A549 (cell line): ENCODE measurements around the gene LIN37. TPM values are rescaled to one million over a fixed set of nuclear protein-coding genes. Genes with fewer than 3 reads are reported as not detected.

ENCODE experiments used
- ATAC-seq, 2 experiments: fragments of 200-7000 bp in 1 of 2; fragments of >200 bp in 1 of 2; cut with Nextera tagmentation in 1 of 2; cut with Tn5 transposase in 1 of 2; 3 replicates each; pipeline versions ENCODE4 v1.8.0 to v1.9.1; 2018 to 2020; ENCODE audit warnings: mild to moderate bottlenecking in 1 of 2, moderate library complexity in 1 of 2
- CTCF ChIA-PET: fragments of 300-600 bp; sonication (Branson Sonifier 250); formaldehyde crosslinking; extraction: SDS; loops from one replicate; lab custom pipeline; 2021; ENCODE audit warnings: antibody characterized with exemption, inconsistent platforms; lab: Yijun Ruan, JAX
- POLR2A ChIA-PET: fragments of 350-600 bp; formaldehyde crosslinking; extraction: SDS; loops from one replicate; lab custom pipeline; 2021; ENCODE audit warnings: antibody characterized with exemption, inconsistent platforms; lab: Yijun Ruan, JAX
- DNase-seq, 2 experiments: peaks; one replicate each; pipeline versions ENCODE4 v3.0.0 to v3.0.0-alpha.2; 2011 to 2016; ENCODE audit warnings: low read depth in 1 of 2, low spot score in 1 of 2
- FAIRE-seq: peaks from 2 replicates; lab custom pipeline; 2011; peaks lifted over from hg19 to GRCh38; lab: Jason Lieb, UNC
- H3K27ac ChIP-seq, 2 experiments: fragments of >200 bp; sonication (Bioruptor Twin); formaldehyde crosslinking; 3 replicates each; pipeline ENCODE4 v1.5.1; 2016 to 2017
- H3K4me1 ChIP-seq: fragments of >200 bp; sonication (Bioruptor Twin); formaldehyde crosslinking; 3 replicates; pipeline ENCODE4 v1.6.1; 2016
- H3K4me2 ChIP-seq: fragments of >200 bp; sonication (Bioruptor Twin); formaldehyde crosslinking; 3 replicates; pipeline ENCODE4 v1.6.1; 2016
- H3K4me3 ChIP-seq: fragments of >200 bp; sonication (Bioruptor Twin); formaldehyde crosslinking; 3 replicates; pipeline ENCODE4 v1.5.1; 2016
- H3K9me3 ChIP-seq: fragments of >200 bp; sonication (Bioruptor Twin); formaldehyde crosslinking; 3 replicates; pipeline ENCODE4 v1.6.1; 2016
- BHLHE40 ChIP-seq: IDR thresholded peaks from 2 replicates; pipeline ENCODE4 v1.6.1; 2012; ENCODE audit warnings: low read depth, low read length, inconsistent platforms
- E2F6 ChIP-seq: IDR thresholded peaks from 2 replicates; pipeline ENCODE4 v1.6.1; 2012; ENCODE audit warnings: low read depth, borderline replicate concordance
- EHMT2 ChIP-seq: fragments of 200-600 bp; sonication (generic); IDR thresholded peaks from 2 replicates; pipeline ENCODE4 v1.6.1; 2016; ENCODE audit warnings: antibody characterized with exemption, low read depth, mild to moderate bottlenecking, moderate library complexity
- ELK1 ChIP-seq: fragments of 150-350 bp; IDR thresholded peaks from 2 replicates; pipeline ENCODE4 v1.6.1; 2014; ENCODE audit warnings: low read depth, mild to moderate bottlenecking, low read length
- EP300 ChIP-seq, 2 experiments: fragments of >200 bp; sonication (Bioruptor Twin); formaldehyde crosslinking; IDR thresholded peaks; 2 replicates in 1 of 2; 3 replicates in 1 of 2; pipeline ENCODE4 v1.6.1; 2016 to 2017
- ESRRA ChIP-seq: fragments of 150-350 bp; IDR thresholded peaks from 2 replicates; pipeline ENCODE4 v1.6.1; 2014; ENCODE audit warnings: mild to moderate bottlenecking, low read length, borderline replicate concordance
- FOXS1 ChIP-seq: fragments of 250-450 bp; sonication (Bioruptor Pico); IDR thresholded peaks from 2 replicates; pipeline ENCODE4 v1.5.0; 2020; ENCODE audit warnings: mild to moderate bottlenecking, moderate library complexity
- GATA3 ChIP-seq: IDR thresholded peaks from 2 replicates; pipeline ENCODE4 v1.6.1; 2012; ENCODE audit warnings: borderline replicate concordance
- HDAC2 ChIP-seq: fragments of 200-600 bp; sonication (generic); IDR thresholded peaks from 2 replicates; pipeline ENCODE4 v1.6.1; 2016
- HES2 ChIP-seq: fragments of >200 bp; sonication (Bioruptor Twin); formaldehyde crosslinking; IDR thresholded peaks from 2 replicates; pipeline ENCODE4 v1.6.1; 2016
- HEYL ChIP-seq: fragments of 250-450 bp; sonication (Bioruptor Pico); IDR thresholded peaks from 2 replicates; pipeline ENCODE4 v1.8.0; 2021; ENCODE audit warnings: mild to moderate bottlenecking, moderate library complexity
- HOXB5 ChIP-seq: fragments of 250-450 bp; sonication (Bioruptor Pico); IDR thresholded peaks from 2 replicates; pipeline ENCODE4 v1.5.0; 2020; ENCODE audit warnings: mild to moderate bottlenecking, moderate library complexity
- JUN ChIP-seq, 2 experiments: fragments of >200 bp; sonication (Bioruptor Twin); formaldehyde crosslinking; IDR thresholded peaks; 2 replicates in 1 of 2; 3 replicates in 1 of 2; pipeline ENCODE4 v1.6.1; 2016 to 2017
- JUNB ChIP-seq: fragments of >200 bp; sonication (Bioruptor Twin); formaldehyde crosslinking; IDR thresholded peaks from 2 replicates; pipeline ENCODE4 v1.6.1; 2016
- KDM1A ChIP-seq: fragments of 200-600 bp; sonication (generic); IDR thresholded peaks from 2 replicates; pipeline ENCODE4 v1.6.1; 2016; ENCODE audit warnings: low read depth, mild to moderate bottlenecking
- MAX ChIP-seq: IDR thresholded peaks from 2 replicates; pipeline ENCODE4 v1.6.1; 2012
- MAZ ChIP-seq: fragments of 150-350 bp; IDR thresholded peaks from 2 replicates; pipeline ENCODE4 v1.6.1; 2014; ENCODE audit warnings: antibody characterized with exemption, low read depth, low read length, borderline replicate concordance
- MYC ChIP-seq: IDR thresholded peaks from 2 replicates; pipeline ENCODE4 v1.6.1; 2012; ENCODE audit warnings: mild to moderate bottlenecking, inconsistent platforms, low read length, improper control_type of control experiment, borderline replicate concordance
- NFE2L2 ChIP-seq: fragments of 150-350 bp; conservative IDR thresholded peaks from 2 replicates; pipeline ENCODE4 v1.6.1; 2014; ENCODE audit warnings: low read length
- PBX3 ChIP-seq: IDR thresholded peaks from 2 replicates; pipeline ENCODE4 v1.6.1; 2012
- POLR2A ChIP-seq: IDR thresholded peaks from 2 replicates; pipeline ENCODE4 v1.6.1; 2012; ENCODE audit warnings: mild to moderate bottlenecking, low read length
- POLR2AphosphoS2 ChIP-seq: conservative IDR thresholded peaks from 2 replicates; pipeline ENCODE4 v1.6.1; 2012; ENCODE audit warnings: low read length, improper control_type of control experiment, inconsistent platforms
- RARB ChIP-seq: fragments of 250-450 bp; sonication (Bioruptor Pico); IDR thresholded peaks from 2 replicates; pipeline ENCODE4 v1.8.0; 2021; ENCODE audit warnings: mild to moderate bottlenecking, moderate library complexity
- RNF2 ChIP-seq: fragments of 200-600 bp; sonication (generic); IDR thresholded peaks from 2 replicates; pipeline ENCODE4 v1.6.1; 2016; ENCODE audit warnings: low read depth, mild to moderate bottlenecking, antibody characterized with exemption, moderate library complexity, borderline replicate concordance
- TFCP2L1 ChIP-seq: fragments of 250-450 bp; sonication (Bioruptor Pico); IDR thresholded peaks from 2 replicates; pipeline ENCODE4 v1.5.0; 2021; ENCODE audit warnings: mild to moderate bottlenecking
- ZFP36 ChIP-seq: fragments of 450-650 bp; IDR thresholded peaks from 2 replicates; pipeline ENCODE4 v1.6.1; 2014; ENCODE audit warnings: borderline replicate concordance; ENCODE audit not compliant: partially characterized antibody
- ZNF302 ChIP-seq: fragments of 250-450 bp; sonication (Bioruptor Pico); IDR thresholded peaks from 2 replicates; pipeline ENCODE4 v1.9.0; 2021; ENCODE audit warnings: inconsistent platforms, mild to moderate bottlenecking, moderate library complexity
- WGBS: methylation state at CpG from one replicate; pipeline ENCODE4 v1.1.6; 2017; ENCODE audit errors: missing lambda C conversion rate; 5-methylcytosine and 5-hydroxymethylcytosine counted together
- polyA plus RNA-seq, 4 experiments: library from polyadenylated mRNA; depleted of rRNA in 3 of 4; stranded (reverse); fragments of >200 nt; fragmentation: RNase III in 1 of 4; extraction: RNeasy Plus Mini Kit Qiagen cat#74134 plus additional on column Dnase treatment in 1 of 4; gene quantifications; 2 replicates in 3 of 4; 3 replicates in 1 of 4; pipeline ENCODE4 v1.2.3, GENCODE V29; 2011 to 2017

LIN37 gene
- polyA plus RNA-seq, 2 of the 4 experiments (the other 2 are of a cell fraction): 8.1 to 23.1 TPM

- ChIA-PET POLR2A (interaction anchor here (0.5 to 2.0 kb wide), 3 partner anchors 9 to 107 kb away, joined by 3 to 9 read pairs (median 3); partner anchors contain the start of gene LIN37), CTCF (interaction anchor here (2.1 to 3.4 kb wide), 3 partner anchors 12 to 190 kb away, joined by 12 to 32 read pairs (median 18); no protein-coding TSS in a partner anchor)
- no peak for FAIRE-seq
- WGBS: 91% methylated on average over 2 of the region's 2 CpGs
- Histone ChIP-seq H3K4me3 (no peak overlapping the region), H3K27ac (no peak overlapping the region), H3K4me2 (no peak overlapping the region), H3K9me3 (no peaks in the 10 kb centered on the region), H3K4me1 (peaks cover 14% of the 10 kb centered on the region)
- TF ChIP-seq HDAC2 (no peak), PBX3 (no peak), FOXS1 (no peak), HEYL (CRISPR knock-in tag) (no peak), ELK1 (no peak), MAZ (no peak), TFCP2L1 (CRISPR knock-in tag) (no peak), GATA3 (no peak), MYC (no peak), ZNF302 (CRISPR knock-in tag) (no peak), NFE2L2 (no peak)
- ATAC-seq: no peak
- DNase-seq: no peak
These were observed 9.5 kb upstream of the LIN37 start for GRCh38 chr19:35738887-35739229.

GRCh38 chr19:35739275-35740107 lies 8.9 kb upstream of the LIN37 start:
- DNase-seq (no peak), ATAC-seq (peak in 1 of 2 experiments; percentile 0; a peak in 1 of 6 replicates), FAIRE-seq (no peak)
- Histone ChIP-seq H3K4me1 (peaks cover 19% of the 10 kb centered on the region), H3K27ac (peak overlapping the region; percentile 70 to 83), H3K4me2 (peak overlapping the region; percentile 89), H3K4me3 (peak overlapping the region; percentile 47), H3K9me3 (no peaks in the 10 kb centered on the region)
- POLR2A ChIA-PET: interaction anchor here (0.5 to 2.0 kb wide), 8 partner anchors 8 to 275 kb away, joined by 3 to 10 read pairs (median 6); partner anchors contain the start of genes ALKBH6, COX6B1 and LIN37
- 94% methylated on average over 29 of the region's 29 CpGs for WGBS
- CTCF ChIA-PET: interaction anchor here (1.1 to 3.4 kb wide), 10 partner anchors 14 to 192 kb away, joined by 4 to 18 read pairs (median 6); no protein-coding TSS in a partner anchor
- 0 out of 2 replicates have a peak, but pooled peaks have one; percentile 52 for TF ChIP-seq TFCP2L1 (CRISPR knock-in tag)
- 0 out of 2 replicates have a peak, but pooled peaks have one; percentile 15 for TF ChIP-seq GATA3
- TF ChIP-seq POLR2AphosphoS2: 0 out of 2 replicates have a peak, but pooled peaks have one; percentile 66
- TF ChIP-seq NFE2L2: 0 out of 2 replicates have a peak, but pooled peaks have one; percentile 1
- peak; percentile 31; the same call in 1 of the 2 replicates for TF ChIP-seq PBX3
- TF ChIP-seq JUN (IDR thresholded peaks at IDR 0.05): 0 out of 5 replicates have a peak, but pooled peaks of 1 of the 2 experiments have one; percentile 48
- TF ChIP-seq BHLHE40: no peak
- no peak for TF ChIP-seq RARB (CRISPR knock-in tag)

- DNase-seq: no peak
- peaks cover 20% of the 10 kb centered on the region for H3K4me1 ChIP-seq
- no peaks in the 10 kb centered on the region for H3K9me3 ChIP-seq
- peak overlapping the region; percentile 89 for H3K4me2 ChIP-seq
- no peak for FAIRE-seq
- WGBS: 16% methylated on average over 16 of the region's 16 CpGs
- ChIA-PET POLR2A (interaction anchor here (0.5 to 2.0 kb wide), 19 partner anchors 8 to 274 kb away, joined by 3 to 10 read pairs (median 4); partner anchors contain the start of genes ALKBH6, COX6B1, HAUS5 and LIN37), CTCF (interaction anchor here (0.8 to 2.1 kb wide), 17 partner anchors 9 to 192 kb away, joined by 3 to 12 read pairs (median 5); partner anchors contain the start of genes KIRREL2 and PRODH2)
- peak overlapping the region; percentile 70 to 83 for H3K27ac ChIP-seq
- peak overlapping the region; percentile 47 for H3K4me3 ChIP-seq
- peak; percentile 11 to 31 for ATAC-seq
- TF ChIP-seq RNF2: peak; percentile 84; the same call in 1 of the 2 replicates
- TF ChIP-seq E2F6: no peak
- no peak for TF ChIP-seq NFE2L2
- no peak for TF ChIP-seq POLR2AphosphoS2
- no peak for TF ChIP-seq FOXS1
- TF ChIP-seq HES2: no peak
- no peak for TF ChIP-seq HEYL (CRISPR knock-in tag)
- TF ChIP-seq MAX: no peak
- TF ChIP-seq JUN (IDR thresholded peaks at IDR 0.05): no peak
- no peak for TF ChIP-seq ESRRA
- no peak for TF ChIP-seq ZFP36
- TF ChIP-seq JUNB: no peak
- TF ChIP-seq HOXB5 (CRISPR knock-in tag): 0 out of 2 replicates have a peak, but pooled peaks have one; percentile 51
- TF ChIP-seq MAZ: no peak
- no peak for TF ChIP-seq KDM1A
- TF ChIP-seq ZNF302 (CRISPR knock-in tag): no peak
- TF ChIP-seq EP300 (IDR thresholded peaks at IDR 0.05): no peak
- no peak for TF ChIP-seq POLR2A
- no peak for TF ChIP-seq EHMT2
These were observed 8.3 kb upstream of the LIN37 start for GRCh38 chr19:35740108-35740422.
